Hepatic stellate cell (primary cell): ENCODE results near the gene ANGEL2.
"Not testable (repeated sequence)": the region's sequence is repeated elsewhere in the genome, so short reads cannot be mapped to it uniquely, and the experiment has no call there.

ENCODE experiments used
- DNase-seq: peaks from one replicate; pipeline ENCODE4 v3.0.0; 2011; ENCODE audit warnings: low spot score

ANGEL2 gene

GRCh38 chr1:213019450-213019849 lies 3.8 kb upstream of the ANGEL2 start:
- no peak for DNase-seq

- DNase-seq = no peak
Observed at GRCh38 chr1:213017447-213018273, 2.0 kb upstream of the ANGEL2 start.

- DNase-seq = no peak
Observed at GRCh38 chr1:213014642-213015041, 1.0 kb downstream of the ANGEL2 start.

- no peak for DNase-seq
Observed at GRCh38 chr1:213008564-213008963, 7.1 kb downstream of the ANGEL2 start.

- DNase-seq = no peak
Observed at GRCh38 chr1:213003256-213003655, 12.4 kb downstream of the ANGEL2 start.

- DNase-seq = no peak
Observed at GRCh38 chr1:212994926-212995325, 20.7 kb downstream of the ANGEL2 start.

GRCh38 chr1:212993960-212994359 lies 21.7 kb downstream of the ANGEL2 start:
- DNase-seq = not testable (repeated sequence)

- no peak for DNase-seq
Observed at GRCh38 chr1:212990276-212990675, 25.4 kb downstream of the ANGEL2 start.

GRCh38 chr1:212987702-212988322 lies 27.9 kb downstream of the ANGEL2 start:
- no peak for DNase-seq

- no peak for DNase-seq
Observed at GRCh38 chr1:212986551-212986950, 29.1 kb downstream of the ANGEL2 start.

GRCh38 chr1:212984522-212985291 lies 31.0 kb downstream of the ANGEL2 start:
- DNase-seq = no peak

GRCh38 chr1:212983482-212983881 lies 32.2 kb downstream of the ANGEL2 start:
- DNase-seq = no peak

GRCh38 chr1:212982430-212983152 lies 33.1 kb downstream of the ANGEL2 start:
- no peak for DNase-seq

- no peak for DNase-seq
Observed at GRCh38 chr1:212981571-212982328, 33.9 kb downstream of the ANGEL2 start.

GRCh38 chr1:212981025-212981495 lies 34.6 kb downstream of the ANGEL2 start:
- no peak for DNase-seq

- DNase-seq = no peak
Observed at GRCh38 chr1:212980123-212980785, 35.4 kb downstream of the ANGEL2 start.

GRCh38 chr1:212979340-212980122 lies 36.1 kb downstream of the ANGEL2 start:
- DNase-seq = no peak

- DNase-seq = no peak
Observed at GRCh38 chr1:212977781-212978645, 37.7 kb downstream of the ANGEL2 start.

- no peak for DNase-seq
Observed at GRCh38 chr1:212976586-212976985, 39.1 kb downstream of the ANGEL2 start.
